ENCODE data around the gene CFAP141.

Gene CFAP141

GRCh38 chr1:154170547-154171222, 35.4 kb downstream of the CFAP141 start:
- peak in 2 of 4 experiments; percentile 5 to 9 for DNase-seq

- DNase-seq: no peak
Observed at GRCh38 chr1:154167461-154167860, 38.7 kb downstream of the CFAP141 start.

- DNase-seq: no peak
Observed at GRCh38 chr1:154166207-154166606, 39.9 kb downstream of the CFAP141 start.

- no peak for DNase-seq
Observed at GRCh38 chr1:154159554-154159953, 46.6 kb downstream of the CFAP141 start.

- no peak for DNase-seq
Observed at GRCh38 chr1:154158307-154159125, 47.6 kb downstream of the CFAP141 start.

- DNase-seq: peak; percentile 9 to 42 (median 24)
Observed at GRCh38 chr1:154157520-154158306, 48.4 kb downstream of the CFAP141 start.

- no peak for DNase-seq
Observed at GRCh38 chr1:154155251-154155650, 50.9 kb downstream of the CFAP141 start.

GRCh38 chr1:154154534-154155191, 51.5 kb downstream of the CFAP141 start, which contains the start of gene NUP210L:
NUP210L (minus strand) TSS chr1:154155073.
- no peak for DNase-seq

- DNase-seq: no peak
Observed at GRCh38 chr1:154154053-154154452, 52.1 kb downstream of the CFAP141 start.

GRCh38 chr1:154151311-154151710, 54.8 kb downstream of the CFAP141 start:
- no peak for DNase-seq

Measured in activated CD4-positive, CD25-positive, alpha-beta regulatory T cell (primary cell).